ENCODE results near the gene NEUROG3. TPM values are rescaled to one million over a fixed set of nuclear protein-coding genes. Genes with fewer than 3 reads are reported as not detected.

Gene NEUROG3
- total and polyA plus RNA-seq, 2 of the 8 experiments (the other 6 are each of a cell fraction or from before 2014, with no cell fraction given): 0.45 TPM; not detected in 1

GRCh38 chr10:69583106-69583505, 9.9 kb upstream of the NEUROG3 start:
- Histone ChIP-seq H3K56ac (replicated peaks; ENCODE audit: insufficient read length, low read depth, low read length) (no peak overlapping the region), H3K14ac (ENCODE audit: insufficient read length) (no peak overlapping the region), H3K4me1 (replicated peaks in 1 of 4; ENCODE audit: control insufficient read depth in 3 of 4, insufficient read depth in 4 of 4, low read length in 3 of 4) (peaks cover 0 to 10% (median 6%) of the 10 kb centered on the region in 4 experiments; a peak in 6 of 7 replicates), H4K5ac (ENCODE audit: insufficient read length, low read depth, low read length) (no peak overlapping the region), H2BK12ac (ENCODE audit: low read depth, low read length) (no peak overlapping the region), H3K79me2 (ENCODE audit: control insufficient read depth in 1 of 2, insufficient read depth in 2 of 2, low read length in 2 of 2) (no peaks in the 10 kb centered on the region), H3K4ac (replicated peaks; ENCODE audit: insufficient read length, low read depth, low read length) (no peak overlapping the region), H2BK15ac (ENCODE audit: low read length) (0 out of 2 replicates have a peak overlapping the region, but pooled peaks have one; percentile 37), H2BK120ac (replicated peaks; ENCODE audit: low read depth, low read length) (no peak overlapping the region), H3K4me3 (ENCODE audit: extremely low read depth in 1 of 4, insufficient read depth in 2 of 4, low read depth in 3 of 4, low read length in 4 of 4) (no peak overlapping the region), H3K27ac (ENCODE audit: low read depth, low read length) (no peak overlapping the region), H3K79me1 (ENCODE audit: low read depth, low read length) (no peaks in the 10 kb centered on the region), H4K20me1 (replicated peaks in 1 of 2; ENCODE audit: control insufficient read depth in 1 of 2, insufficient read depth in 2 of 2, low read length in 2 of 2) (peaks cover 3 to 7% of the 10 kb centered on the region in 2 experiments), H3K18ac (ENCODE audit: extremely low read depth, low read length) (no peak overlapping the region), H2AFZ (ENCODE audit: low read length) (no peak overlapping the region), H2BK5ac (ENCODE audit: low read depth, low read length) (no peak overlapping the region), H3K4me2 (ENCODE audit: insufficient read depth in 1 of 2, low read depth in 2 of 2, low read length in 2 of 2) (no peak overlapping the region), H3K23ac (ENCODE audit: insufficient read length) (no peak overlapping the region), H3K9me3 (ENCODE audit: insufficient read depth in 2 of 2, low read depth in 1 of 2, low read length in 1 of 2) (peaks cover 0 to 4% of the 10 kb centered on the region in 2 experiments; a peak in 1 of 4 replicates), H3K23me2 (ENCODE audit: low read depth, low read length) (no peaks in the 10 kb centered on the region; the same call in 1 of the 2 replicates), H3K9ac (replicated peaks in 1 of 4; ENCODE audit: extremely low read depth in 1 of 4, low read depth in 3 of 4, low read length in 3 of 4) (no peak overlapping the region), H4K8ac (ENCODE audit: extremely low read depth, insufficient read depth, low read length) (no peak overlapping the region), H2AK5ac (ENCODE audit: low read depth, low read length) (no peak overlapping the region), H2BK20ac (ENCODE audit: low read length) (no peak overlapping the region), H3K36me3 (ENCODE audit: control insufficient read depth in 2 of 4, insufficient read depth in 4 of 4, low read length in 3 of 4) (no peaks in the 10 kb centered on the region), H4K91ac (replicated peaks; ENCODE audit: insufficient read length, low read length) (no peak overlapping the region), H3K27me3 (replicated peaks in 1 of 4; ENCODE audit: control insufficient read depth in 3 of 4, extremely low read depth in 1 of 4, insufficient read depth in 3 of 4, low read length in 3 of 4) (peaks cover 32 to 49% (median 38%) of the 10 kb centered on the region in 4 experiments)
- 89% methylated on average over 2 of the region's 2 CpGs; no CpG with 5 or more reads in 1 of the 2 experiments for WGBS, 2 experiments (ENCODE audit: extremely low coverage in 1 of 2, insufficient coverage in 1 of 2, insufficient read length in 1 of 2, insufficient replicate concordance in 2 of 2, low coverage in 1 of 2, low lambda C conversion rate in 2 of 2, missing lambda C conversion rate in 1 of 2)
- POLR2A ChIA-PET (ENCODE audit: partially characterized antibody): interaction anchor here (7.1 kb wide), 1 partner anchor 14 kb away, joined by 67 read pairs; no protein-coding TSS in a partner anchor
- FAIRE-seq (no peak), DNase-seq (ENCODE audit: low read depth in 1 of 2, low spot score in 2 of 2) (no peak)
- TF ChIP-seq EP300 (IDR thresholded peaks at IDR 0.05; ENCODE audit: borderline replicate concordance in 1 of 2, low read depth in 2 of 2, low read length in 2 of 2) (no peak), TAF1 (IDR thresholded peaks at IDR 0.05; ENCODE audit: low read depth, low read length) (no peak), TEAD4 (IDR thresholded peaks at IDR 0.05; ENCODE audit: low read depth, low read length) (no peak), JUN (IDR thresholded peaks at IDR 0.05; ENCODE audit: low read depth, low read length) (no peak), BCL11A (IDR thresholded peaks at IDR 0.05; ENCODE audit: low read depth in 2 of 2, low read length in 2 of 2) (no peak), KDM5A (IDR thresholded peaks at IDR 0.05; ENCODE audit: low read length) (no peak), ASH2L (IDR thresholded peaks at IDR 0.05; ENCODE audit: low read length) (no peak), YY1 (IDR thresholded peaks at IDR 0.05; ENCODE audit: low read depth, low read length) (no peak), EZH2 (IDR thresholded peaks at IDR 0.05; ENCODE audit: low read depth, low read length, severe bottlenecking) (no peak), SP2 (IDR thresholded peaks at IDR 0.05; ENCODE audit: low read length) (no peak), SRF (IDR thresholded peaks at IDR 0.05; ENCODE audit: low read depth, low read length) (no peak), CREB1 (IDR thresholded peaks at IDR 0.05) (no peak), RXRA (IDR thresholded peaks at IDR 0.05; ENCODE audit: insufficient read depth, low read depth, low read length) (no peak)
- CTCF ChIA-PET (ENCODE audit: partially characterized antibody): interaction anchor here (0.8 to 47.4 kb wide), 6 partner anchors 11 to 67 kb away, joined by 3 to 578 read pairs (median 20); no protein-coding TSS in a partner anchor
